WI38 (cell line): ENCODE results near the gene CDC42BPA.

Experiments
- H3K4me3 ChIP-seq: 2 replicates; pipeline ENCODE4 v1.5.1; 2011; ENCODE audit warnings: low read depth, mild to moderate bottlenecking, control low read depth, low read length
- TF ChIP-seq, protein P1 (sequence below): IDR thresholded peaks from 2 replicates; pipeline ENCODE4 v1.5.1; 2012; ENCODE audit warnings: low read depth, mild to moderate bottlenecking, control low read depth, low read length

The CDC42BPA gene

GRCh38 chr1:227070638-227071285 is 247.5 kb downstream of the CDC42BPA start:
- TF ChIP-seq, protein P1, sequence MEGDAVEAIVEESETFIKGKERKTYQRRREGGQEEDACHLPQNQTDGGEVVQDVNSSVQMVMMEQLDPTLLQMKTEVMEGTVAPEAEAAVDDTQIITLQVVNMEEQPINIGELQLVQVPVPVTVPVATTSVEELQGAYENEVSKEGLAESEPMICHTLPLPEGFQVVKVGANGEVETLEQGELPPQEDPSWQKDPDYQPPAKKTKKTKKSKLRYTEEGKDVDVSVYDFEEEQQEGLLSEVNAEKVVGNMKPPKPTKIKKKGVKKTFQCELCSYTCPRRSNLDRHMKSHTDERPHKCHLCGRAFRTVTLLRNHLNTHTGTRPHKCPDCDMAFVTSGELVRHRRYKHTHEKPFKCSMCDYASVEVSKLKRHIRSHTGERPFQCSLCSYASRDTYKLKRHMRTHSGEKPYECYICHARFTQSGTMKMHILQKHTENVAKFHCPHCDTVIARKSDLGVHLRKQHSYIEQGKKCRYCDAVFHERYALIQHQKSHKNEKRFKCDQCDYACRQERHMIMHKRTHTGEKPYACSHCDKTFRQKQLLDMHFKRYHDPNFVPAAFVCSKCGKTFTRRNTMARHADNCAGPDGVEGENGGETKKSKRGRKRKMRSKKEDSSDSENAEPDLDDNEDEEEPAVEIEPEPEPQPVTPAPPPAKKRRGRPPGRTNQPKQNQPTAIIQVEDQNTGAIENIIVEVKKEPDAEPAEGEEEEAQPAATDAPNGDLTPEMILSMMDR: no peak

DNA sequence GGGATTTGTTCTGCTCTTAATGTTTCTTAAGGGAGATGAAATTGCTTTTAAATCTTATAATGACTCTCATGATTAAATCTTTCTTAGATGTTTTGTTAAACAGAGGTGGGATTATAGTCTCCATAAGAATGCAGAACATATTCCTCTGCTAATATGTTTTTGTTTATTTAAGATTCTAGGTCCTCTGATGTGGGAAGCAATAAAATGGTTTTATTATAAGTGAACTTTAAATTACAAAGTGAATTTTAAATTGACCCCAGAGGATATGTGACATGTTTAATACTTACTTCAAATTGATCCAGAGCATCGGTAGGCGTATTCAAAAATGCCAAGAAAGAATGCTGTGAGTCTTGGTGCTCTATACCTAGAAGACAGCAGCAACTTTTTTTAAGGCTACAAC is 248.8 kb downstream of the CDC42BPA start:
- TF ChIP-seq, protein P1: no peak
- H3K4me3 ChIP-seq: no peak overlapping the region

More at GRCh38 chr1:227070638-227071285, 247.5 kb downstream of the CDC42BPA start:
- H3K4me3 ChIP-seq: no peak overlapping the region

DNA sequence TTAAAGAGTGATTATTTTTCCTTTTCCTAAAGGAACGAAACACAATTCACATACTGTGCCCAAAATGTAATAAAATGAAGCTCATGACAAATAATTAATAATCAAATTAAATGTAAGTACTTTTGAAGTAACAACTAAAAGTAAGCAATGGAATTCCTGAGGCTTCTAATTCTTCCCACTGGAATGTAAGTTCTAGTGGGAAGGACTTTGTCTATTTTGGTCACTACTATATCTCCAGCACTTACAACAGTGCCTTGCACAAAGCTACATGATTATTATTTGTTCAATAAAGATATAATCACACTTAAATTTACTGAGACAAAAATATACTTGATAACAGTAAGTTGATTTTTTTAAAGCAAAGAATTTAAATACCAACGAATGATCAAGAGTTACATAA is 249.4 kb downstream of the CDC42BPA start:
- no peak overlapping the region for H3K4me3 ChIP-seq
- TF ChIP-seq, protein P1: no peak

GRCh38 chr1:227066999-227067398 is 251.3 kb downstream of the CDC42BPA start:
- no peak overlapping the region for H3K4me3 ChIP-seq
- TF ChIP-seq, protein P1: no peak

GRCh38 chr1:227065311-227065710 is 253.0 kb downstream of the CDC42BPA start:
- TF ChIP-seq, protein P1: no peak
- H3K4me3 ChIP-seq: no peak overlapping the region

DNA sequence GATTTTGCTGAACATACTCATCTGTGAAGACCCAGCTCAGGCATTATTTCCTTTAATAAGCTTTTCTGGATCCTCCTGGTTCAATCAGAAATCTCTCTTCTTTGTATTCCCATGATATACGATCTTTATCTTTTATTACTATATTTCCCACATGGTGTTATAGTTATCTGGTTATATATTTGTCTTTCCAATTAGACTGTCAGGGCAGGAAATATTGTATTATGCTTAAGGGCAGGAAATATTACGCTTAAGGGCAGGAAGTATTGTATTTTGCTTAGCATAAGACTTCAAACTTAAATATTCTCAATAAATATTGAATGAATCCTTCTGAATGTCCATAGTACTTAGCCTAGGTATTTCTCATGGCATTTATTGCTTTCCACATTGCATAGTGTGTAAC is 256.0 kb downstream of the CDC42BPA start:
- no peak overlapping the region for H3K4me3 ChIP-seq
- TF ChIP-seq, protein P1: no peak

DNA sequence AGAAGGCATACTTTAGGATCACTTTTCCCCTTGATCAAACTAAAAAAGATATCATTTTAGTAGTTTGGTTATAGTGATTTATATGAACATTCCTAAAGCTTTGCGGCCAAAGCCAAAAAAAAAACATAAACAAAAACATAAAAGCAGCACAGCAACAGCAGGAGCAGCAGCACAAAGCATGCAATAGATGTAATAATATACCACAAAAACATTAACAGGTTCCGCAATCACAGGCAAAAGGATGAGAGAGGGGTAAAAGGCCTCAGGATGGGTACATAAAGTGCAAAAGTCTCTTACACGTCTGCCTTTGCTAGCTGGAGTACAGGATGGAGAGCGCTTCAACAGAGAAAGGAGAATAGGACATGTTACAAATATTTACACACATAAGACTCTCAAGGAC is 259.2 kb downstream of the CDC42BPA start:
- no peak overlapping the region for H3K4me3 ChIP-seq
- TF ChIP-seq, protein P1: no peak
